Activated T-cell treated with anti-CD3 and anti-CD28 coated beads, Interleukin-2, amount 50 U/mL, for 4 hours (primary cell): ENCODE measurements around the gene CRISPLD2. TPM values are rescaled to one million over a fixed set of nuclear protein-coding genes. Genes with fewer than 3 reads are reported as not detected.

Experiments used
- ATAC-seq, 2 donors: fragments of 200-7000 bp; cut with Tn5 transposase; one replicate each; pipeline ENCODE4 v1.10.0; 2021
- DNase-seq: peaks from one replicate; pipeline ENCODE4 v3.0.0-alpha.2; 2020
- H3K27me3 Mint-ChIP-seq: one replicate; pipeline ENCODE4 v1.8.0; 2021; ENCODE audit warnings: low read depth, mixed read lengths
- H3K36me3 Mint-ChIP-seq: one replicate; pipeline ENCODE4 v1.8.0; 2022; ENCODE audit warnings: mixed read lengths; ENCODE audit not compliant: insufficient read depth
- H3K4me1 Mint-ChIP-seq: one replicate; pipeline ENCODE4 v1.8.0; 2021; ENCODE audit warnings: low read depth, mixed read lengths
- H3K4me3 Mint-ChIP-seq: one replicate; pipeline ENCODE4 v1.8.0; 2021; ENCODE audit warnings: mild to moderate bottlenecking, moderate library complexity, mixed read lengths
- H3K9me3 Mint-ChIP-seq: one replicate; pipeline ENCODE4 v1.8.0; 2021; ENCODE audit warnings: mixed read lengths
- total RNA-seq, 3 donors: library from RNA; stranded (reverse); gene quantifications; one replicate each; pipeline ENCODE4 v1.2.1, GENCODE V29; 2021

Gene CRISPLD2
- total RNA-seq, 3 donors from 2014 or later, result 0.11 to 0.57 (median 0.46) TPM

- ATAC-seq (no peak), DNase-seq (no peak)
- no peaks in the 10 kb centered on the region for H3K9me3 Mint-ChIP-seq
- no peak overlapping the region for H3K4me3 Mint-ChIP-seq
- H3K27me3 Mint-ChIP-seq, result peaks cover 2% of the 10 kb centered on the region
- peaks cover 2% of the 10 kb centered on the region for H3K4me1 Mint-ChIP-seq
- H3K36me3 Mint-ChIP-seq, result no peaks in the 10 kb centered on the region
These were observed 60.0 kb downstream of the CRISPLD2 start for GRCh38 chr16:84879569-84880487.

GRCh38 chr16:84881702-84882521 lies 62.1 kb downstream of the CRISPLD2 start:
- Mint-ChIP-seq H3K9me3 (no peaks in the 10 kb centered on the region), H3K4me1 (peaks cover 2% of the 10 kb centered on the region), H3K4me3 (no peak overlapping the region), H3K27me3 (peaks cover 5% of the 10 kb centered on the region), H3K36me3 (no peaks in the 10 kb centered on the region)
- ATAC-seq, result no peak
- no peak for DNase-seq

GRCh38 chr16:84883301-84883700 lies 63.5 kb downstream of the CRISPLD2 start:
- no peaks in the 10 kb centered on the region for H3K36me3 Mint-ChIP-seq
- H3K4me1 Mint-ChIP-seq, result peaks cover 2% of the 10 kb centered on the region
- H3K9me3 Mint-ChIP-seq, result no peaks in the 10 kb centered on the region
- no peak overlapping the region for H3K4me3 Mint-ChIP-seq
- DNase-seq (no peak), ATAC-seq (no peak)
- peaks cover 5% of the 10 kb centered on the region for H3K27me3 Mint-ChIP-seq

- ATAC-seq (no peak), DNase-seq (no peak)
- H3K4me1 Mint-ChIP-seq, result peaks cover 2% of the 10 kb centered on the region
- H3K9me3 Mint-ChIP-seq, result no peaks in the 10 kb centered on the region
- no peaks in the 10 kb centered on the region for H3K36me3 Mint-ChIP-seq
- H3K4me3 Mint-ChIP-seq, result no peak overlapping the region
- peaks cover 9% of the 10 kb centered on the region for H3K27me3 Mint-ChIP-seq
These were observed 64.4 kb downstream of the CRISPLD2 start for GRCh38 chr16:84884246-84884595.

- Mint-ChIP-seq H3K4me1 (peaks cover 2% of the 10 kb centered on the region), H3K27me3 (peaks cover 9% of the 10 kb centered on the region)
- no peak for DNase-seq
These were observed 65.0 kb downstream of the CRISPLD2 start for GRCh38 chr16:84884596-84885341.

GRCh38 chr16:84885342-84885910 lies 65.6 kb downstream of the CRISPLD2 start:
- peaks cover 2% of the 10 kb centered on the region for H3K4me1 Mint-ChIP-seq
- peaks cover 6% of the 10 kb centered on the region for H3K27me3 Mint-ChIP-seq
- no peak for DNase-seq
- no peak overlapping the region for H3K4me3 Mint-ChIP-seq
- no peaks in the 10 kb centered on the region for H3K36me3 Mint-ChIP-seq
- no peaks in the 10 kb centered on the region for H3K9me3 Mint-ChIP-seq
- no peak for ATAC-seq

More at GRCh38 chr16:84884596-84885341, 65.0 kb downstream of the CRISPLD2 start:
- no peaks in the 10 kb centered on the region for H3K9me3 Mint-ChIP-seq
- no peak for ATAC-seq
- no peak overlapping the region for H3K4me3 Mint-ChIP-seq
- H3K36me3 Mint-ChIP-seq, result no peaks in the 10 kb centered on the region

GRCh38 chr16:84886497-84887090 lies 66.8 kb downstream of the CRISPLD2 start:
- DNase-seq (no peak), ATAC-seq (no peak)
- H3K4me3 Mint-ChIP-seq, result no peak overlapping the region
- no peaks in the 10 kb centered on the region for H3K36me3 Mint-ChIP-seq
- H3K27me3 Mint-ChIP-seq, result peaks cover 6% of the 10 kb centered on the region
- H3K9me3 Mint-ChIP-seq, result no peaks in the 10 kb centered on the region
- peaks cover 2% of the 10 kb centered on the region for H3K4me1 Mint-ChIP-seq

GRCh38 chr16:84887207-84887606 lies 67.4 kb downstream of the CRISPLD2 start:
- ATAC-seq, result no peak
- no peak for DNase-seq
- Mint-ChIP-seq H3K4me1 (peaks cover 2% of the 10 kb centered on the region), H3K27me3 (peaks cover 6% of the 10 kb centered on the region), H3K4me3 (no peak overlapping the region), H3K9me3 (no peaks in the 10 kb centered on the region), H3K36me3 (no peaks in the 10 kb centered on the region)

- Mint-ChIP-seq H3K36me3 (no peaks in the 10 kb centered on the region), H3K9me3 (no peaks in the 10 kb centered on the region), H3K27me3 (peaks cover 9% of the 10 kb centered on the region), H3K4me3 (no peak overlapping the region), H3K4me1 (peaks cover 2% of the 10 kb centered on the region)
- ATAC-seq (no peak), DNase-seq (no peak)
These were observed 68.7 kb downstream of the CRISPLD2 start for GRCh38 chr16:84888450-84888849.

GRCh38 chr16:84889066-84889465 lies 69.3 kb downstream of the CRISPLD2 start:
- no peak for DNase-seq
- no peak overlapping the region for H3K4me3 Mint-ChIP-seq
- H3K27me3 Mint-ChIP-seq, result peaks cover 9% of the 10 kb centered on the region
- no peaks in the 10 kb centered on the region for H3K36me3 Mint-ChIP-seq
- peaks cover 2% of the 10 kb centered on the region for H3K4me1 Mint-ChIP-seq
- ATAC-seq, result no peak
- H3K9me3 Mint-ChIP-seq, result no peaks in the 10 kb centered on the region

- H3K36me3 Mint-ChIP-seq, result no peaks in the 10 kb centered on the region
- H3K27me3 Mint-ChIP-seq, result peaks cover 8% of the 10 kb centered on the region
- no peaks in the 10 kb centered on the region for H3K9me3 Mint-ChIP-seq
- no peaks in the 10 kb centered on the region for H3K4me1 Mint-ChIP-seq
- no peak for ATAC-seq
- DNase-seq, result no peak
- H3K4me3 Mint-ChIP-seq, result no peak overlapping the region
These were observed 70.6 kb downstream of the CRISPLD2 start for GRCh38 chr16:84890427-84890826.

- no peaks in the 10 kb centered on the region for H3K36me3 Mint-ChIP-seq
- DNase-seq, result no peak
- H3K27me3 Mint-ChIP-seq, result peaks cover 8% of the 10 kb centered on the region
- H3K4me1 Mint-ChIP-seq, result no peaks in the 10 kb centered on the region
- no peaks in the 10 kb centered on the region for H3K9me3 Mint-ChIP-seq
- H3K4me3 Mint-ChIP-seq, result no peak overlapping the region
- ATAC-seq, result no peak
These were observed 71.5 kb downstream of the CRISPLD2 start for GRCh38 chr16:84891149-84891795.

- H3K4me3 Mint-ChIP-seq, result no peak overlapping the region
- H3K9me3 Mint-ChIP-seq, result no peaks in the 10 kb centered on the region
- ATAC-seq, result no peak
- H3K4me1 Mint-ChIP-seq, result no peaks in the 10 kb centered on the region
- peaks cover 8% of the 10 kb centered on the region for H3K27me3 Mint-ChIP-seq
- no peaks in the 10 kb centered on the region for H3K36me3 Mint-ChIP-seq
- DNase-seq, result no peak
These were observed 72.3 kb downstream of the CRISPLD2 start for GRCh38 chr16:84892097-84892496.
